Thoracic aorta (tissue), 2 donors: ENCODE data around the gene NLRP14. TPM values are rescaled to one million over a fixed set of nuclear protein-coding genes. Genes with fewer than 3 reads are reported as not detected.

Experiments used
- ATAC-seq: fragments of 150-250 bp; one replicate; pipeline ENCODE4 v1.8.0; 2017; ENCODE audit warnings: low read depth; ENCODE audit not compliant: insufficient number of reproducible peaks, low FRiP score
- DNase-seq: peaks from one replicate; pipeline ENCODE4 v3.0.0-alpha.2; 2020; ENCODE audit warnings: low spot score
- H3K27ac ChIP-seq, 2 donors: fragments of 200-600 bp; sonication (generic); 1 replicate in 1 of 2; 2 replicates in 1 of 2; pipeline ENCODE4 v1.5.1; 2016; ENCODE audit warnings: mild to moderate bottlenecking in 2 of 2, moderate library complexity in 2 of 2
- H3K27me3 ChIP-seq: fragments of 200-600 bp; sonication (generic); replicated peaks from 2 replicates; pipeline ENCODE4 v1.6.0; 2016; ENCODE audit warnings: mild to moderate bottlenecking; ENCODE audit not compliant: insufficient read depth
- H3K36me3 ChIP-seq: fragments of 200-600 bp; sonication (generic); one replicate; pipeline ENCODE4 v1.5.1; 2016
- H3K4me1 ChIP-seq, 2 donors: fragments of 200-600 bp; sonication (generic); 1 replicate in 1 of 2; 2 replicates in 1 of 2; pipeline versions ENCODE4 v1.5.1 to v1.6.0; 2016; ENCODE audit warnings: low read depth in 2 of 2, mild to moderate bottlenecking in 1 of 2; ENCODE audit not compliant: control insufficient read depth in 1 of 2
- H3K4me3 ChIP-seq: fragments of 200-600 bp; sonication (generic); 2 replicates; pipeline ENCODE4 v1.5.1; 2016; ENCODE audit warnings: mild to moderate bottlenecking
- H3K9me3 ChIP-seq: fragments of 200-600 bp; sonication (generic); 2 replicates; pipeline ENCODE4 v1.5.1; 2016
- CTCF ChIP-seq: fragments of 200-600 bp; sonication (generic); IDR thresholded peaks from one replicate; pipeline ENCODE4 v1.5.1; 2019; ENCODE audit warnings: antibody characterized with exemption
- total RNA-seq, 2 donors: library from RNA; depleted of rRNA; stranded (reverse); fragments of >200 nt; gene quantifications; one replicate each; pipeline versions ENCODE4 v1.1.0 to v1.2.3, GENCODE V29; 2016

Gene NLRP14
- total RNA-seq, 2 donors from 2014 or later = not detected

GRCh38 chr11:7089328-7090251 lies 69.3 kb downstream of the NLRP14 start:
- H3K4me1 ChIP-seq = no peaks in the 10 kb centered on the region
- DNase-seq = no peak
- H3K4me3 ChIP-seq = no peak overlapping the region
- no peaks in the 10 kb centered on the region for H3K27me3 ChIP-seq
- H3K9me3 ChIP-seq = no peaks in the 10 kb centered on the region
- no peak for TF ChIP-seq CTCF
- no peak for ATAC-seq
- no peaks in the 10 kb centered on the region for H3K36me3 ChIP-seq
- H3K27ac ChIP-seq = no peak overlapping the region

- Histone ChIP-seq H3K36me3 (no peaks in the 10 kb centered on the region), H3K4me1 (no peaks in the 10 kb centered on the region), H3K27me3 (no peaks in the 10 kb centered on the region), H3K9me3 (no peaks in the 10 kb centered on the region), H3K4me3 (no peak overlapping the region), H3K27ac (no peak overlapping the region)
- no peak for TF ChIP-seq CTCF
- ATAC-seq = no peak
- no peak for DNase-seq
These were observed 78.1 kb downstream of the NLRP14 start for GRCh38 chr11:7098235-7098832.

GRCh38 chr11:7115780-7116179 lies 95.5 kb downstream of the NLRP14 start:
- TF ChIP-seq CTCF = no peak
- Histone ChIP-seq H3K9me3 (no peaks in the 10 kb centered on the region), H3K4me3 (no peak overlapping the region), H3K27ac (no peak overlapping the region), H3K36me3 (no peaks in the 10 kb centered on the region), H3K4me1 (no peaks in the 10 kb centered on the region), H3K27me3 (no peaks in the 10 kb centered on the region)
- DNase-seq (no peak), ATAC-seq (no peak)

GRCh38 chr11:7116370-7116769 lies 96.1 kb downstream of the NLRP14 start:
- no peak for ATAC-seq

More at GRCh38 chr11:7116370-7116769, 96.1 kb downstream of the NLRP14 start:
- Histone ChIP-seq H3K27me3 (no peaks in the 10 kb centered on the region), H3K4me1 (no peaks in the 10 kb centered on the region), H3K27ac (no peak overlapping the region), H3K9me3 (no peaks in the 10 kb centered on the region), H3K36me3 (no peaks in the 10 kb centered on the region), H3K4me3 (no peak overlapping the region)
- DNase-seq = no peak
- no peak for TF ChIP-seq CTCF

Other genes with a start within 250 kb of the NLRP14 start
- gene OR2AG2, start 248.5 kb upstream of the NLRP14 start, total RNA-seq = under 1 TPM in 1 of 2 donors, not detected in 1; 0.35 TPM
- not detected for gene OR2AG1, start 237.5 kb upstream of the NLRP14 start, total RNA-seq
- under 1 TPM in 1 of 2 donors, not detected in 1; 0.35 TPM for gene OR6A2, start 220.8 kb upstream of the NLRP14 start, total RNA-seq
- gene OR10A5, start 174.8 kb upstream of the NLRP14 start, total RNA-seq = not detected
- gene OR10A2, start 157.4 kb upstream of the NLRP14 start, total RNA-seq = not detected
- not detected for gene OR10A4, start 143.9 kb upstream of the NLRP14 start, total RNA-seq
- gene OR2D2, start 128.0 kb upstream of the NLRP14 start, total RNA-seq = 1 to 10 TPM in 1 of 2 donors, not detected in 1; 1.3 TPM
- gene OR2D3, start 99.5 kb upstream of the NLRP14 start, total RNA-seq = not detected
- 1 to 10 TPM; 1.5 to 1.8 TPM for gene ZNF215, start 94.1 kb upstream of the NLRP14 start, total RNA-seq
- gene ZNF214, start 133 bp upstream of the NLRP14 start, total RNA-seq = 1 to 10 TPM in 1 of 2 donors, under 1 TPM in 1; 0.68 to 2.3 TPM
- not detected for gene RBMXL2, start 68.5 kb downstream of the NLRP14 start, total RNA-seq
- gene SYT9, start 231.4 kb downstream of the NLRP14 start, total RNA-seq = not detected